CD14-positive monocyte (primary cell): ENCODE results near the gene EVL. TPM values are rescaled to one million over a fixed set of nuclear protein-coding genes. Genes with fewer than 3 reads are reported as not detected.

Source experiments
- DNase-seq, 3 donors: peaks; one replicate each; pipeline ENCODE4 v3.0.0-alpha.2; 2011 to 2022
- H2AFZ ChIP-seq: 2 replicates; pipeline ENCODE4 v1.6.0; 2012; ENCODE audit warnings: mild to moderate bottlenecking, low read depth, low read length, inconsistent platforms; ENCODE audit not compliant: insufficient read depth, poor library complexity, severe bottlenecking
- H3K27ac ChIP-seq, 2 donors: 1 replicate in 1 of 2; 2 replicates in 1 of 2; pipeline ENCODE4 v1.5.1; 2012 to 2013; ENCODE audit warnings: low read length in 2 of 2, control low read depth in 1 of 2, inconsistent platforms in 1 of 2, low read depth in 1 of 2, mild to moderate bottlenecking in 1 of 2
- H3K27me3 ChIP-seq, 2 donors: one replicate each; pipeline versions ENCODE4 v1.6.0 to v1.6.1; 2011 to 2013; ENCODE audit warnings: low read length in 2 of 2; ENCODE audit not compliant: control insufficient read depth in 2 of 2, insufficient read depth in 2 of 2
- H3K36me3 ChIP-seq, 2 donors: replicated peaks in 1 of 2; 1 replicate in 1 of 2; 2 replicates in 1 of 2; pipeline versions ENCODE4 v1.5.1 to v1.6.1; 2012 to 2013; ENCODE audit warnings: low read length in 2 of 2, control low read depth in 1 of 2, inconsistent platforms in 1 of 2, mild to moderate bottlenecking in 1 of 2; ENCODE audit not compliant: insufficient read depth in 2 of 2, control insufficient read depth in 1 of 2
- H3K4me1 ChIP-seq, 2 donors: 1 replicate in 1 of 2; 2 replicates in 1 of 2; pipeline versions ENCODE4 v1.5.1 to v1.6.1; 2012 to 2013; ENCODE audit warnings: low read length in 2 of 2, control low read depth in 1 of 2, inconsistent platforms in 1 of 2, mild to moderate bottlenecking in 1 of 2, moderate library complexity in 1 of 2; ENCODE audit not compliant: insufficient read depth in 2 of 2, control insufficient read depth in 1 of 2
- H3K4me2 ChIP-seq: replicated peaks from 2 replicates; pipeline ENCODE3; 2012; ENCODE audit warnings: low read length, moderate library complexity, mild to moderate bottlenecking; ENCODE audit not compliant: poor library complexity, severe bottlenecking; ENCODE audit errors: extremely low read depth
- H3K4me3 ChIP-seq, 3 experiments: fragments of 200-600 bp in 1 of 3; sonication (generic) in 1 of 3; replicated peaks in 1 of 3; 1 replicate in 2 of 3; 2 replicates in 1 of 3; pipeline ENCODE4 v1.5.1; 2011 to 2013; ENCODE audit warnings: low read length in 3 of 3, mild to moderate bottlenecking in 3 of 3, control low read depth in 2 of 3, low read depth in 2 of 3, inconsistent platforms in 1 of 3, moderate library complexity in 1 of 3
- H3K79me2 ChIP-seq: 2 replicates; pipeline ENCODE4 v1.6.0; 2012; ENCODE audit warnings: mild to moderate bottlenecking, control low read depth, inconsistent platforms, low read length, moderate library complexity; ENCODE audit not compliant: insufficient read depth
- H3K9ac ChIP-seq: 2 replicates; pipeline ENCODE4 v1.6.0; 2017; ENCODE audit warnings: low read length, mild to moderate bottlenecking; ENCODE audit not compliant: insufficient read depth, poor library complexity, severe bottlenecking
- H3K9me3 ChIP-seq, 2 donors: replicated peaks in 1 of 2; 1 replicate in 1 of 2; 2 replicates in 1 of 2; pipeline versions ENCODE4 v1.5.1 to v1.6.1; 2012 to 2013; ENCODE audit warnings: low read length in 2 of 2, control low read depth in 1 of 2; ENCODE audit not compliant: control insufficient read depth in 1 of 2, insufficient read depth in 1 of 2
- H4K20me1 ChIP-seq: 2 replicates; pipeline ENCODE4 v1.6.0; 2012; ENCODE audit warnings: mild to moderate bottlenecking, low read length, control low read depth, moderate library complexity; ENCODE audit not compliant: insufficient read depth
- H3K27ac Mint-ChIP-seq, 7 donors: one replicate each; pipeline ENCODE4 v1.8.0; 2020; ENCODE audit warnings: mild to moderate bottlenecking in 7 of 7, mixed read lengths in 7 of 7, moderate library complexity in 6 of 7, inconsistent platforms in 2 of 7
- H3K27me3 Mint-ChIP-seq, 3 donors: one replicate each; pipeline ENCODE4 v1.8.0; 2021 to 2022; ENCODE audit warnings: low read depth in 3 of 3, mild to moderate bottlenecking in 3 of 3, mixed read lengths in 3 of 3, moderate library complexity in 3 of 3, inconsistent platforms in 1 of 3
- H3K36me3 Mint-ChIP-seq, 2 donors: one replicate each; pipeline ENCODE4 v1.8.0; 2020; ENCODE audit warnings: mixed read lengths in 2 of 2, inconsistent platforms in 1 of 2, mild to moderate bottlenecking in 1 of 2
- H3K4me1 Mint-ChIP-seq: one replicate; pipeline ENCODE4 v1.8.0; 2020; ENCODE audit warnings: mild to moderate bottlenecking, mixed read lengths
- H3K4me3 Mint-ChIP-seq, 2 donors: one replicate each; pipeline ENCODE4 v1.8.0; 2020; ENCODE audit warnings: mild to moderate bottlenecking in 2 of 2, mixed read lengths in 2 of 2, moderate library complexity in 1 of 2
- H3K9me3 Mint-ChIP-seq, 7 donors: one replicate each; pipeline ENCODE4 v1.8.0; 2020 to 2022; ENCODE audit warnings: mixed read lengths in 7 of 7, mild to moderate bottlenecking in 6 of 7, moderate library complexity in 6 of 7, inconsistent platforms in 2 of 7
- WGBS: methylation state at CpG from one replicate; pipeline ENCODE4 v1.1.5; 2013; ENCODE audit warnings: missing lambda C conversion rate; ENCODE audit not compliant: insufficient coverage; 5-methylcytosine and 5-hydroxymethylcytosine counted together
- intact Hi-C, 2 donors: fragments of 100-400 bp; cut with micrococcal nuclease; formaldehyde crosslinking; loops; one replicate each; pipeline versions ENCODE4 v1.15.0 to v1.15.1; 2023
- polyA plus RNA-seq, 3 donors: library from polyadenylated mRNA; depleted of rRNA in 1 of 3; unstranded in 2 of 3; stranded (reverse) in 1 of 3; fragments of 300-500 nt in 2 of 3; fragments of >200 nt in 1 of 3; fragmentation: Illumina TruSeq in 2 of 3; gene quantifications; 1 replicate in 2 of 3; 2 replicates in 1 of 3; pipeline ENCODE4 v1.2.3, GENCODE V29; 2012 to 2021
- TF ChIP-seq, protein P1 (sequence below): fragments of 200-600 bp; IDR thresholded peaks from one replicate; pipeline ENCODE4 v1.8.0; 2022; ENCODE audit warnings: antibody characterized with exemption, mild to moderate bottlenecking

EVL gene
- polyA plus RNA-seq, 3 donors = 3.2 to 131 (median 6.7) TPM

DNA sequence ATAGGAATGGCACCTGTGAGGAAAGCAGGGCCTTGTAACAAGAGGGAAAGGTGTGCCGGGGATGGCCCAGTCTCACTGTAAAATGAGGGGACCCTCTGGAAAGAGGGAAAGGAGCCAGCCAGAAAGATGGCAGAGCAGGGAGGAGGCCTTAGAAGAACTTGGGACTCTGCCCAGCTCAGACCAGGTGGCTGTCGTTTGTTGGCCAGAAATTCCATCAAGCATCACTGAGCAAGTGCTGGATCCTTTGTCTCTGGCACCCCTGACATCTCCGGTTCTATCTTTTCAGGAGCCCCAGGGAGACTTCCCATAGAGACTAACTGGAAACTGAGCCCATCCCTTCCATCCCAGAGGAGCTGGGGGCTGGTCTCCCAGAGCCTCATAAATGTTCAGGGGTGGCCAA, 50.9 kb downstream of the EVL start:
- Mint-ChIP-seq H3K4me3 (no peak overlapping the region), H3K27ac (no peak overlapping the region), H3K9me3 (no peaks in the 10 kb centered on the region), H3K27me3 (peaks cover 0 to 2% (median 0%) of the 10 kb centered on the region in 3 donors), H3K4me1 (no peaks in the 10 kb centered on the region), H3K36me3 (peaks cover 24 to 55% of the 10 kb centered on the region in 2 donors)
- Histone ChIP-seq H3K4me1 (no peaks in the 10 kb centered on the region), H4K20me1 (peaks cover 6% of the 10 kb centered on the region), H2AFZ (no peak overlapping the region), H3K9ac (no peak overlapping the region), H3K27me3 (no peaks in the 10 kb centered on the region), H3K9me3 (no peaks in the 10 kb centered on the region), H3K4me2 (no peak overlapping the region), H3K27ac (no peak overlapping the region), H3K4me3 (no peak overlapping the region), H3K36me3 (peaks cover 12 to 23% of the 10 kb centered on the region in 2 donors), H3K79me2 (no peaks in the 10 kb centered on the region)
- no peak for DNase-seq
- WGBS = 88% methylated on average over 2 of the region's 3 CpGs
- TF ChIP-seq, protein P1, sequence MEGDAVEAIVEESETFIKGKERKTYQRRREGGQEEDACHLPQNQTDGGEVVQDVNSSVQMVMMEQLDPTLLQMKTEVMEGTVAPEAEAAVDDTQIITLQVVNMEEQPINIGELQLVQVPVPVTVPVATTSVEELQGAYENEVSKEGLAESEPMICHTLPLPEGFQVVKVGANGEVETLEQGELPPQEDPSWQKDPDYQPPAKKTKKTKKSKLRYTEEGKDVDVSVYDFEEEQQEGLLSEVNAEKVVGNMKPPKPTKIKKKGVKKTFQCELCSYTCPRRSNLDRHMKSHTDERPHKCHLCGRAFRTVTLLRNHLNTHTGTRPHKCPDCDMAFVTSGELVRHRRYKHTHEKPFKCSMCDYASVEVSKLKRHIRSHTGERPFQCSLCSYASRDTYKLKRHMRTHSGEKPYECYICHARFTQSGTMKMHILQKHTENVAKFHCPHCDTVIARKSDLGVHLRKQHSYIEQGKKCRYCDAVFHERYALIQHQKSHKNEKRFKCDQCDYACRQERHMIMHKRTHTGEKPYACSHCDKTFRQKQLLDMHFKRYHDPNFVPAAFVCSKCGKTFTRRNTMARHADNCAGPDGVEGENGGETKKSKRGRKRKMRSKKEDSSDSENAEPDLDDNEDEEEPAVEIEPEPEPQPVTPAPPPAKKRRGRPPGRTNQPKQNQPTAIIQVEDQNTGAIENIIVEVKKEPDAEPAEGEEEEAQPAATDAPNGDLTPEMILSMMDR = no peak
- intact Hi-C loops = no loop called here

DNA sequence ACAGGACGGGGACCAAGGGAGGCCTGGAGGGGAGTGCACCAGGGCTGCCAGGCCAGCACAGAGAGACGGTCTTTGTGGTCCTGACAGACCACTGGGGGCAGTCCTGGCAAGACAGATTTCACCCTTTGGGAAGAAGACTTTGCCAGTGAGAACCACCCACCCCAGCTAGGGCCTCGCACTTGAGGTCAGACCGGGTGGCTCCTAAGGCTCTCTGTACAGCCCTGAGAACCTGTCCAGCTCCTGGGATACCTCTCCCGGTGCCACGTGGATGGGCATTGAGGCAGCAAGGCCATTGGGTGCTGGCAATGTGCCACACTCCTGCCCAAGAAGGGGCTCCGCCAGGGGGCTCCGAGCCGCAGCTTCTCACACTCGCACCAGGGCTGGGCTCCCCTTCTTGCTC, 51.8 kb downstream of the EVL start:
- H3K4me1 ChIP-seq = no peaks in the 10 kb centered on the region
- peaks cover 5% of the 10 kb centered on the region for H3K4me1 Mint-ChIP-seq
- intact Hi-C loops = no loop called here
- H2AFZ ChIP-seq = no peak overlapping the region
- peaks cover 28 to 49% of the 10 kb centered on the region in 2 donors for H3K36me3 Mint-ChIP-seq
- DNase-seq = no peak
- no peak overlapping the region for H3K27ac Mint-ChIP-seq
- peaks cover 6% of the 10 kb centered on the region for H4K20me1 ChIP-seq
- peaks cover 9 to 19% of the 10 kb centered on the region in 2 donors for H3K36me3 ChIP-seq
- no peak overlapping the region for H3K9ac ChIP-seq
- H3K9me3 ChIP-seq = no peaks in the 10 kb centered on the region
- no peaks in the 10 kb centered on the region for H3K79me2 ChIP-seq
- H3K27me3 ChIP-seq = no peaks in the 10 kb centered on the region
- H3K4me3 ChIP-seq = no peak overlapping the region
- H3K27ac ChIP-seq = no peak overlapping the region
- no peak overlapping the region for H3K4me3 Mint-ChIP-seq
- no peak overlapping the region for H3K4me2 ChIP-seq
- TF ChIP-seq, protein P1 = no peak
- 92% methylated on average over 10 of the region's 10 CpGs for WGBS
- H3K27me3 Mint-ChIP-seq = peaks cover 0 to 2% (median 0%) of the 10 kb centered on the region in 3 donors
- H3K9me3 Mint-ChIP-seq = no peaks in the 10 kb centered on the region
